Raji (cell line): Measurements from ENCODE around the gene ODF4.
A peak's percentile ranks its signal among the peaks of the same experiment; 100 is the strongest.

Experiments
- POLR2A ChIP-seq: IDR thresholded peaks from 2 replicates; pipeline ENCODE4 v1.6.1; 2011; ENCODE audit warnings: low read depth, low read length, control low read depth; ENCODE audit not compliant: insufficient read depth

Gene ODF4

DNA sequence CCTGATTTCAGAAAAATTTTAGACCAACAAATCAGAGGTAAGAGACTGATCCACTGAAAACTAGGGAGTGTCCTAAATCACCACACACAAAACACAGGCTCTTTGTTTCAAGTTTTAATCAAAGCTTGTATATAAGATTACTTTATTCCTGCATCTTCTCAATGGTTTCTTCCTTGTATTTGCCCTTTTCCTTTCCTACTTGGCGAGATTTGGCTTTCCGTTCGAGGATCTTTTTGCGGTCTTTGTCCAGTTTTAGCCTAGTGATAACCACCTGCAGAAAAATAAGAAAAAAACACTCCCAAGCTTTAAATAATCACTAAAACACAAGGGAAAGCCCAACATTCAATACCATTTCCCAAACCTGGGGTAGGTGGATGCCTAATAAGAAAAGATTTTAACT is 37.8 kb downstream of the ODF4 start:
- TF ChIP-seq POLR2A: no peak

DNA sequence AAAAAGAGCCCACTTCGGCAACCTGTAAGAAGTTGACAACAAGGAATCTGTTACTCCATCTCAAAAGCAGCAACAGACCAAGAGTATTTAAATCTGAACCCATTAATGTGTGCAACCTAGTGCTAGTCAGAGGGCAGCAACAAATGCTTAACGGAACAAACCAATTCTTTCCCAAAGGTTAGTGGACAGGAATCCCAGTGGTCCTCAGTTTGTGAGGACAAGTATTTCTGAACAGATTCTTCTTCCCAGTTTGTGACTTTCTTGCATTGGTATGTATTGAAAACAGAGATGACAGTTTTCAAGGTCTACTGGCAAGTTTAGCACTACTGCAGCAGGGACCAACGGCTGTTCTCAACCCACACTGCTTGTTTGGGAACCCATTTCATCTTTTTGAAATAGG is 40.4 kb downstream of the ODF4 start:
- no peak for TF ChIP-seq POLR2A

DNA sequence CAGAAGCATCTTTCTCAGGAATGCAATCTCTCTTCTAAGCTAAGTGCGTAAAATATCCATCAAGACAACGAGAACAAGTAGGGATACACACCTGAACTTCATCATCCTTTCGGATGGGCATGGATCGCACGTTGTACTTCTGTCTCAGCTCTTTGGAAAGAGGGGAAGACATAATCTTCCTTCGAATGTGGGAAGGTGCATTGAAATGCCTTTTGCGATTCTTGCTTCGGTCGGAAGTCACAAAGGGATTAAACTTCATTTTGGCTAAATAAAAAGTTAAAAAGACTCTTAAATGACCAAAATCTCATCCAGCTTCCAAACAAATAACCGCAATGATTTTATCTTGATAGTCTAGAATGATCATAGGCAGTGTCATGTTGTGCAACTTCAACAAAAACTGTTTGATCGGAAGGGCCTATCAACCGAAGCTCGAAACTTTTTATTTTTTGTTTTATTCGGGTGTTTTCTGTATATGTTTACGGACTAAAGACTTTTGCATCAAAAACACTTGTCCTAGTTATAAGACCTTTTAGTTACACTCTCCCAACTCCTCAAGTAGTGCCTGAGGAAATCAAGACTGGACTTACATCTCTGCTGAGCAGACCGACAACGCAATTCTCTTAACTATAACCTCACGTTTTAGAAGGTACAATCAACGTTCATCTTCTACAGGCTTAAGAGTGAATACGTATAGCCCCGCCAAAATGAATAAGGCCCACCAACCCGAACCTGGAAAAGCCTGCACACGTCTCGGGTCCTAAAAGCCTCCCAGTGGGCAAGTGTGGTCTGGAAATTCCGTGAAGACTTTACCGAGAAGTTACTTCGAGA is 42.6 kb downstream of the ODF4 start:
- no peak for TF ChIP-seq POLR2A

DNA sequence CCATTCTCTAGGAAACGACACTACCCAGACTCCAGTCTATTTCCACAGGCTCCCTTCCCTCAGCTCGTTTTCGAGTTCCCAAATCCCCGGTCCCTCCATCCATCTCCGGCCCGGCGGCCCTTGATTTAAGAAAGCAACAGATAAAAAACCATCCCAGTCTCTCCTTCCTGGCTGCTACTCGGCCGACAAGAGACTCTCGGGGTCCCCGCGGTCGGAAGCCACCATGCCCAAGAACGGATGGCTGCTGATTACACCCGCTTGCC is 43.2 kb downstream of the ODF4 start:
- no peak for TF ChIP-seq POLR2A

DNA sequence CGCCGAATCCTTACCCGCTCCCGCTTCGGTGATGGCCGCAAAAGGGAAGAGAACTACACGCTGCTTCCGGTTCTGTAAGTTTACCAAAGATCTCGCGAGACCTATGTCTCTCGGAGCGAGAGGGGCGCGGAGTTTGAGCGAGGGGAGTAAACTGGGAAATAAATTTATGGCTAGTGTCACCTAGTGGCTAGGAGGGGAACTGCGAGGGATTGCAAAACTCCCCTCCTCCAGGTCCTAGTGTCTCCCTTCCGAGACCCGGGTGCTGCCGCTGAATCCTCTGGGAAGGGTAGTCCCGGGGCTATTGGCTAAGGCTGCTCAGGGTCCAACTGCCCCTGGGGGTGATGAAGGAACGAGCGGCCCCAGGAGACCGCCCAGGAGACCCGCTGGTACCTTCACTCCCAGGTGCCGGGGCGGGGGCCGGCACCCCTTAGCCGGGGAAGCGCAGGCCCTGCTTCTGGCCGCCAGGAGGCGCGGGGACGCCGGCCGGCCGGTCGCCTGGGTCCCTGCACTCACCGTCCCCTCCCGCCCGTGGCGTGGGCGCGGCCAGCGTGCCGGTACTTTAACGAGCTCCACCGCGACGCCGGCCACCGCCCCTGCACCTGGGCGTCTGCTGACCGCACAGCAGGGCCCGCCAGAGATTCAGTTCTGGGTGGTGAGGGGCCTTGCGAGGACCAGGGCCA is 43.6 kb downstream of the ODF4 start, which contains the start of gene RPL26:
RPL26 (minus strand) TSS at position 51 of the 680 bp plus-strand sequence. CDS start 883 bp downstream, outside the sequence.
- peak; percentile 91 for TF ChIP-seq POLR2A

DNA sequence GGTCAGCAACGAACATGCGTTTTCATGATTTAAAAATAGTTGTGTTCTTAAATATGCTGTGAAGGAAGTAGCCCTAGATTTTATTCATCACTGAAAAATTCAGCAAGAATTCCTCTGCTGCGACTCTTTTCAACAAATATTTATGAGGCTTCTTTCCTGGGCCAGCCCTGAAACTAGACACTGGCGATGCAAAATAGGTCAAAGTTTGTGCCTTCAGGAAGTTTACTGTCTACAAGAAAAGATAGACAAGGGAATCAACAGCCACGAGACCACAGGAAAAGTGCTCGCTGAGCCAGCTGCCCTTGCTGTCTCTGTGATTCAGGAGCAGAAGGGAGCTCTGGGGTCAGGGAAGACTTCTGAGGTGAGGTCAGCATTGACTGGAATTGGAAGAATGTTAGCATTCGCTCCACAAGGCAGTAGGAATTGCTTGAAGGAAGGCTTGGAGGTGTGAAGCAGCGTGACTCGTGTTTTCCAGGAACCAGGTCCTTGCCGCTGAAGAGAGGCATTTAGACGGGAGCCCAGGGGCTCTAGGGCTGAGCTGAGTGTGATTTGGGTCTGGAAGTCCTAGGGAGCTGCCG is 45.2 kb downstream of the ODF4 start:
- TF ChIP-seq POLR2A: no peak

DNA sequence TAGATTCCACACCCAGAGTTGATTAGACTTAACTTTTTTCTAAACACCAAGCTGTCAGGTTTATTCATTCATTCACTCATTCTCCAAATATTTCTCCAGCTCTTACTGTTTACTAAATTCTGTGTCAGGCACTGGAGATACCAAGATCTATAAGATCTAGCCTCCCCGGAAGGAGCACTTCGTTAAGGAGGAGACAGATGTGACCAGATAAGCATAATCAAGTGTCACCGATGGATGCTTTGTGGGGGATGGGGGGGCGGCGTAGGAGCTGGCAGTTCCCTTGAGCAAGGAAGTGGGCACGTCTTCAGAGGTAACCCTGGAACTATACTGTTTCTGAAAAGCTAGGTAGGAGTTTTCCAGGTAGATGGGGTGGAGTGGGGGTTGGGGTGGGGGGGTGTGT is 47.2 kb downstream of the ODF4 start:
- no peak for TF ChIP-seq POLR2A

DNA sequence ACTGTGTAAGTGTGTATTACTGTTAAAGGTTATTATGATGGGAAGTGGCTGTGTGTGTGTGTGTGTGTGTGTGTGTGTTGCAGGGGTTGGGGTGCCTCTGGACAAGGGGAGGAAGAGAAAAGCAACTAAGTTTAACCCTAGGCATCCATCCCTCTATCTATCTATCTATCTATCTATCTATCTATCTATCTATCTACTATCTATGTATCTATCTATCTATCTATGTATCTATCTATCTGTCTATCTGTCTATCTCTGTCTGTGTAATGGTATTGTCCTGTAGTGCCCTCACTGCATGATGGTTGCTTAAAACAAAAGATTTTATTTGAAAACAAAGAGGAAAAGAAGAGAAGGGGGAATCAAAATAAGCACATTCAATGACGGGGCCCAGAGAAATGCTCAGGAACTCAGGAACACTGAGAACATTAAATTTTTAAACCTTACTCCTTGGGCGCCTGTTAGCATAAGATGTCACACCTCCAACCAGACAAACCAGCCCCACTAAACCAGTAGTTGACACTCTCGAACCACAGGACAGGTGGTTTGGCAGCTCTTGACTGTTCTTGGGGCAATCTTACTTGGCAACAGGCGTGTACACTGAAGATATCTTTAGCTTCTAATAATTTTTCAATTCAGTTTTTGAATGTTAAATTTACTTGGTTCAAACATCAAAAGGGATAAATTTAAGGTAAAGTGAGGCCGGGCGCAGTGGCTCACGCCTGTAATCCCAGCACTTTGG is 48.4 kb downstream of the ODF4 start:
- TF ChIP-seq POLR2A: no peak

DNA sequence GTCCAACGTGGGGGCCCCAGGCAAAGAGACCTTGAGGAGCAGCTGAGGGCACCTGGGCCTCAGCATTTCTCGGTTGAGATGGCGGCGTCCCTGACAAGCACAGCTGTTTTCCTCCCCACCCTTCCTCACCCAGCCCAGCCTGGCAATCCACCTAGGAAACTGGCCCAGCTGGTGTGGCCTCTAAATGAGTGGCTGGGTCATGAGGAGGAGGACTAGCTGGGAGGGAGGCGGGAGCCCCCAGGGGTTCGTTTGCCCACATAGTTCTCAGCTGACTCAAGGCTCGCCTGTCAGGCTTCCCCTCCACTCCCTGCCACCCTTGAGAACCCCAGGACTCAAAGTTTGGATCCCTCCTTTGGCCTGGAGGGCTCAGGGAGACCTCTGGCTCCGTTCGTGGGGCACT is 52.1 kb downstream of the ODF4 start:
- no peak for TF ChIP-seq POLR2A

DNA sequence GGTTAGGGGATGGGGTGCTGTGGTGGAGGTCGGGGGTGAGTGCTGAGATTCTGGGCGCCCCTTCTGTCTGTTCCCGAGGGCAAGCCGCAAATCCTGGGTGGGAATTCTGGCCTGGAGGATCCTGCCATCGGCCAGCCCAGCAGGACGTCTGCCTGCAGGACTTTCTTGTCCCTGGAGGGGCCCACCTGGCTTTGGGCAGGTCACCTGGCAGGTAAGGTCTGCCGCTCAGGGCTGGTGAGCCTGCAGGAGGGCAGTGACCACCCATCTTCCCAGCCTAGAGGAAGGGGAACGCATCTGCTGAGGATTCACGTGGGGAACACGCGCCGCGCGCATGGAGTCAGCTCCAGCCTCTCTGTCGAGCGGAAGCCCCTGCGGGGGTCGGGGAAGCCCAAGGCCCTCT is 52.6 kb downstream of the ODF4 start:
- TF ChIP-seq POLR2A: no peak

DNA sequence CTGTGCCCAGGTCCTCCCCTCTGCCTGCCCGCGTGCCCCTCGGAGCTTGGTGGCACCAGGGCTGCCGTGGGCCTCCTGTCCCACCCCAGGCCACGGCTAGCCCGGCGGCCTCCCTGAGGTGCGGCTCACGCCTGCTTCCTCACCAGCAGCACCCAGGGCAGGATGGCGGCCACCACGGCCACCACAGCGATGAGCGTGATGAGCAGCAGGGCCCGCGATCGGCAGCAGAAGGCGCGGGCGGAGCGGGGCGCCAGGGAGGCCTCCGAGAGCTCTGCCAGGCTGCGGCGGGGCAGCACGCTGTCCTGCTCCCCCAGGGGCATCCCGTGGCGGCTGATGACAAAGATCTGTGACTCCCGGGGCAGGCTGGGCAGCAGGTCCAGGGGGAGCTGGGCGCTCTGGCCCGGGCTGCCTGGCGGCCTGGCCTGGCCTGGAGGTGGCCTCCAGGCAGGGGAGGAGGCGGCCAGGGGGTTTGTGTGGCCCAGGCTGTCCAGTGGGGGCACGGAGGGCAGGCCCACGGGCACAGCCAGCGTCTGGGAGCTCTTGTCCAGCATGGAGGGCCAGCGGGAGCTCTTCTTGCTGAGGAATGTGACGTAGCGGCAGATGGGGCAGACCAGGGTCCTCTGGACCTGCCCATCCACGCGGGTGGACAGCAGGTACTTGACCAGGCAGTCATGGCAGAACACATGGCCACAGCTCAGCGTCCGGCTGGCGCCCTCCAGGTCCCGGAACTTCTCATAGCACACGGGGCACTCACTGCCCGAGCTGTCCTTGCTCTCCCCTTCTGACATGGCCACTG is 53.2 kb downstream of the ODF4 start:
- TF ChIP-seq POLR2A: no peak

DNA sequence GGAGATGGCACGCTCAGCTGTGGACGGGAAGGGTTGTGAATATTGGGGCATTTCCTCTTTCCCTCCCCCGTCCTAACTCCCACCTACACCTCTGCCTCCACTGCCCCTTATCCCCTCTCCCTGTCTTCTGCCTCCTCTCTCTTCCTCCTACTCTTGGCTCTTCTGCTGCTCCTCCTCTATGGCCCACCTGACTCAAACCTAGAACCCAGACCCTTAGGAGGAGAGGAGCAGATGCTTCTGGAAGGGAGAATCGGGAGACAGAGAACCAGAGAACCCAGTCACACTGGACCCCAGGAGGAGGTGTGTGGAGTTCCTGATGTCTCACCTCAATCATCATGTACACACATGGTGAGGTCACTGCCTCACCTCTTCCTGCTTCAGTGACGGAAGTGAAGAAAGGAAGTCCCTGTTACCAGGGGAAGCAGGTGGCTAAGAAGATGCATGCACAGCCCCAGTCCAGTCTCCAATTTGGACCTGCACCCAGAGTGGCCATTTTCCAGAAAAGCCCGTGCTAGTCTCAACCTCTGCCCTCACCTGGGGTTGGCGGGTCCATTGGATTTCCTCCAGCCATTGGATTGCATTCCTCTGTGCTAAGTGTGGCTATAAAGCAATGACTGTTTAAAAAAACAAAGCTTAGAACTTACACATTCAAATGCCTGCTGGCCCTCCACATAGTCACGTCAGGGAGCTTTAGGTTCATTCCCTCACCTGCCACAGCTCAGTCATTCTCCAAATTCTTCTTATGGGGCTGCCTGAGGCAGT is 54.0 kb downstream of the ODF4 start:
- TF ChIP-seq POLR2A: peak; percentile 52
